Osteoblast (primary cell): ENCODE measurements around the gene SMPDL3B. TPM values are rescaled to one million over a fixed set of nuclear protein-coding genes. Genes with fewer than 3 reads are reported as not detected.
"Not testable (repeated sequence)": the region's sequence is repeated elsewhere in the genome, so short reads cannot be mapped to it uniquely, and the experiment has no call there.

ENCODE experiments used
- DNase-seq: peaks from one replicate; pipeline ENCODE4 v3.0.0; 2011; ENCODE audit warnings: low spot score, mixed read lengths; ENCODE audit not compliant: insufficient read length; ENCODE audit errors: missing footprints
- H2AFZ ChIP-seq: 2 replicates; pipeline ENCODE4 v1.6.0; 2011; ENCODE audit warnings: mild to moderate bottlenecking, low read length
- H3K27ac ChIP-seq: 2 replicates; pipeline ENCODE4 v1.5.1; 2011; ENCODE audit warnings: mild to moderate bottlenecking, low read depth, low read length, moderate library complexity
- H3K27me3 ChIP-seq: 2 replicates; pipeline ENCODE4 v1.6.0; 2012; ENCODE audit warnings: mild to moderate bottlenecking, control low read depth, inconsistent platforms, low read length, moderate library complexity; ENCODE audit not compliant: insufficient read depth
- H3K36me3 ChIP-seq: 2 replicates; pipeline ENCODE4 v1.5.1; 2011; ENCODE audit warnings: mild to moderate bottlenecking, low read length, control low read depth, moderate library complexity; ENCODE audit not compliant: insufficient read depth
- H3K4me1 ChIP-seq: 2 replicates; pipeline ENCODE4 v1.5.1; 2011; ENCODE audit warnings: mild to moderate bottlenecking, low read length, control low read depth, moderate library complexity; ENCODE audit not compliant: insufficient read depth
- H3K4me2 ChIP-seq: 2 replicates; pipeline ENCODE4 v1.6.0; 2011; ENCODE audit warnings: mild to moderate bottlenecking, low read length; ENCODE audit not compliant: insufficient read depth
- H3K4me3 ChIP-seq: fragments of 200-600 bp; sonication (generic); 3 replicates; pipeline ENCODE4 v1.5.1; 2012; ENCODE audit warnings: mild to moderate bottlenecking, low read length, inconsistent platforms; ENCODE audit not compliant: insufficient read depth
- H3K79me2 ChIP-seq: 2 replicates; pipeline ENCODE4 v1.6.0; 2012; ENCODE audit warnings: mild to moderate bottlenecking, low read length, control low read depth, inconsistent platforms; ENCODE audit not compliant: insufficient read depth
- H3K9me3 ChIP-seq: 2 replicates; pipeline ENCODE4 v1.5.1; 2011; ENCODE audit warnings: low read depth, low read length, control low read depth
- H4K20me1 ChIP-seq: 2 replicates; pipeline ENCODE4 v1.6.0; 2012; ENCODE audit warnings: mild to moderate bottlenecking, low read length, control low read depth; ENCODE audit not compliant: insufficient read depth
- CTCF ChIP-seq: IDR thresholded peaks from 2 replicates; pipeline ENCODE4 v1.5.1; 2011; ENCODE audit warnings: mild to moderate bottlenecking, low read depth, low read length, moderate library complexity; ENCODE audit errors: extremely low read depth
- total RNA-seq: library from RNA; depleted of rRNA; stranded (reverse); fragments of >200 nt; gene quantifications from 2 replicates; pipeline ENCODE4 v1.2.3, GENCODE V29; 2012

SMPDL3B gene
- total RNA-seq, 1 donor: under 0.01 TPM

GRCh38 chr1:27993241-27993640, 58.4 kb downstream of the SMPDL3B start:
- Histone ChIP-seq H3K36me3 (peaks cover 40% of the 10 kb centered on the region), H4K20me1 (no peaks in the 10 kb centered on the region), H3K4me1 (no peaks in the 10 kb centered on the region), H3K79me2 (no peaks in the 10 kb centered on the region), H3K27ac (no peak overlapping the region), H2AFZ (no peak overlapping the region), H3K9me3 (no peaks in the 10 kb centered on the region), H3K4me3 (no peak overlapping the region), H3K4me2 (no peak overlapping the region), H3K27me3 (no peaks in the 10 kb centered on the region)
- DNase-seq: no peak
- no peak for TF ChIP-seq CTCF

- Histone ChIP-seq H3K27ac (no peak overlapping the region), H3K79me2 (no peaks in the 10 kb centered on the region), H3K4me2 (no peak overlapping the region), H3K9me3 (no peaks in the 10 kb centered on the region), H3K27me3 (no peaks in the 10 kb centered on the region), H2AFZ (no peak overlapping the region), H3K4me3 (no peak overlapping the region), H4K20me1 (no peaks in the 10 kb centered on the region), H3K36me3 (peaks cover 39% of the 10 kb centered on the region), H3K4me1 (no peaks in the 10 kb centered on the region)
- TF ChIP-seq CTCF: no peak
- no peak for DNase-seq
Measured at GRCh38 chr1:27994060-27994459, 59.3 kb downstream of the SMPDL3B start.

GRCh38 chr1:27994526-27994925, 59.7 kb downstream of the SMPDL3B start:
- H3K36me3 ChIP-seq: peaks cover 37% of the 10 kb centered on the region

GRCh38 chr1:27999055-27999454, 64.3 kb downstream of the SMPDL3B start:
- no peak for TF ChIP-seq CTCF
- peak; percentile 27 for DNase-seq
- no peak overlapping the region for H3K4me2 ChIP-seq
- no peaks in the 10 kb centered on the region for H3K27me3 ChIP-seq
- no peak overlapping the region for H3K4me3 ChIP-seq
- H3K79me2 ChIP-seq: no peaks in the 10 kb centered on the region
- peaks cover 49% of the 10 kb centered on the region for H3K36me3 ChIP-seq
- H3K27ac ChIP-seq: no peak overlapping the region
- no peaks in the 10 kb centered on the region for H3K4me1 ChIP-seq
- H3K9me3 ChIP-seq: no peaks in the 10 kb centered on the region
- H2AFZ ChIP-seq: no peak overlapping the region
- no peaks in the 10 kb centered on the region for H4K20me1 ChIP-seq

More at GRCh38 chr1:27994526-27994925, 59.7 kb downstream of the SMPDL3B start:
- DNase-seq, H4K20me1 ChIP-seq, H3K4me2 ChIP-seq, H2AFZ ChIP-seq, H3K9me3 ChIP-seq, H3K79me2 ChIP-seq, H3K4me1 ChIP-seq, H3K27ac ChIP-seq, H3K27me3 ChIP-seq, H3K4me3 ChIP-seq: not testable (repeated sequence)

GRCh38 chr1:28002600-28002999, 67.8 kb downstream of the SMPDL3B start:
- Histone ChIP-seq H3K27me3 (no peaks in the 10 kb centered on the region), H4K20me1 (no peaks in the 10 kb centered on the region), H3K79me2 (no peaks in the 10 kb centered on the region), H3K4me2 (no peak overlapping the region), H3K9me3 (no peaks in the 10 kb centered on the region), H3K27ac (no peak overlapping the region), H3K4me1 (no peaks in the 10 kb centered on the region), H2AFZ (no peak overlapping the region), H3K4me3 (no peak overlapping the region), H3K36me3 (peaks cover 39% of the 10 kb centered on the region)
- no peak for DNase-seq
- no peak for TF ChIP-seq CTCF

- not testable (repeated sequence) for H3K27me3 ChIP-seq, H3K79me2 ChIP-seq, H3K4me2 ChIP-seq, H4K20me1 ChIP-seq, H3K27ac ChIP-seq, H2AFZ ChIP-seq, H3K4me1 ChIP-seq, DNase-seq, H3K9me3 ChIP-seq, H3K4me3 ChIP-seq
- peaks cover 36% of the 10 kb centered on the region for H3K36me3 ChIP-seq
Measured at GRCh38 chr1:28003117-28003516, 68.3 kb downstream of the SMPDL3B start.
